ENCODE measurements around the gene HEPH.
"Not testable (repeated sequence)": the region's sequence is repeated elsewhere in the genome, so short reads cannot be mapped to it uniquely, and the experiment has no call there.

Gene HEPH

DNA sequence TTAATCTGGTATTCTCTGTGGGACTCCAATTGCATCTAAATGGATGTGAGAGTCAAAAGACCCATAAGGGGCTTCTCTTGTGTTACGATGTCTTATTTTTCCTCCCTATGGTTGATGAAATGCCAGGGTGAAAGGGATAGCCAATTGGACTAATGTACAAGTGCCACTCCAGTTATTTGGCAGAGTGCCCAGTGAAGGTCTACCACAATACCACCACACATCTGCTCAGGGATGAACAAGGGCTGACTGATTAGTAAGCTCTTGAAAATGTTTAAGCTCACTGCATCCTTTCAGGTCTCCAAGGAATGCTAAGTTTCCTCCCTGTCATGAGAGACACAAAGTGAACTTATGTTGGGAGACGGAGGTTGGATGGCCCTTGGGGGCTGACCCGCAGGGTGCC is 57.8 kb downstream of the HEPH start:
- H3K4me3 ChIP-seq (replicated peaks; ENCODE audit: low read depth, low read length), result no peak overlapping the region
- TF ChIP-seq, protein P1, sequence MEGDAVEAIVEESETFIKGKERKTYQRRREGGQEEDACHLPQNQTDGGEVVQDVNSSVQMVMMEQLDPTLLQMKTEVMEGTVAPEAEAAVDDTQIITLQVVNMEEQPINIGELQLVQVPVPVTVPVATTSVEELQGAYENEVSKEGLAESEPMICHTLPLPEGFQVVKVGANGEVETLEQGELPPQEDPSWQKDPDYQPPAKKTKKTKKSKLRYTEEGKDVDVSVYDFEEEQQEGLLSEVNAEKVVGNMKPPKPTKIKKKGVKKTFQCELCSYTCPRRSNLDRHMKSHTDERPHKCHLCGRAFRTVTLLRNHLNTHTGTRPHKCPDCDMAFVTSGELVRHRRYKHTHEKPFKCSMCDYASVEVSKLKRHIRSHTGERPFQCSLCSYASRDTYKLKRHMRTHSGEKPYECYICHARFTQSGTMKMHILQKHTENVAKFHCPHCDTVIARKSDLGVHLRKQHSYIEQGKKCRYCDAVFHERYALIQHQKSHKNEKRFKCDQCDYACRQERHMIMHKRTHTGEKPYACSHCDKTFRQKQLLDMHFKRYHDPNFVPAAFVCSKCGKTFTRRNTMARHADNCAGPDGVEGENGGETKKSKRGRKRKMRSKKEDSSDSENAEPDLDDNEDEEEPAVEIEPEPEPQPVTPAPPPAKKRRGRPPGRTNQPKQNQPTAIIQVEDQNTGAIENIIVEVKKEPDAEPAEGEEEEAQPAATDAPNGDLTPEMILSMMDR (IDR thresholded peaks at IDR 0.05; ENCODE audit: low read length, missing control alignments), result no peak
- DNase-seq (ENCODE audit: low read depth), result no peak

DNA sequence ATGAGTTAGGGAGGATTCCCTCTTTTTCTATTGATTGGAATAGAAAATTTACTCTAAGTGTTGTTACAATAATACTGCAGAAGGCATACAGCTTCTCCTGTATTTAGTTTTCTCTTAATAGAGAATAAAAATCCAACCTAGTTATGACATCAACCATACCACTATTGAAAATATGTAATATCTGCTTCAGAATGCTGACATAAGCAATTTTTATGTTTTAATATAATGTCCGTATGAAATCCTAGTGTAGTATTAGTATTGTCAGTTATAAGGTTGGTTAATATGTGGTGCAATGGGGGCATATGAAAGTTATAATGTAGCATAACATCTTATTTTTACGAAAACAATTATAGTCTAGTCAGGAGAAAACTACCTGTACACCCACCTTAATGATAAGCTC is 68.2 kb downstream of the HEPH start:
- H3K4me3 ChIP-seq (replicated peaks; ENCODE audit: low read depth, low read length), result no peak overlapping the region
- DNase-seq (ENCODE audit: low read depth), result no peak
- TF ChIP-seq, protein P1 (IDR thresholded peaks at IDR 0.05; ENCODE audit: low read length, missing control alignments), result no peak

- no peak overlapping the region for H3K4me3 ChIP-seq (replicated peaks; ENCODE audit: low read depth, low read length)
- no peak for DNase-seq (ENCODE audit: low read depth)
- TF ChIP-seq, protein P1 (IDR thresholded peaks at IDR 0.05; ENCODE audit: low read length, missing control alignments), result no peak
These were observed 69.2 kb downstream of the HEPH start for GRCh38 chrX:66233209-66233608.

DNA sequence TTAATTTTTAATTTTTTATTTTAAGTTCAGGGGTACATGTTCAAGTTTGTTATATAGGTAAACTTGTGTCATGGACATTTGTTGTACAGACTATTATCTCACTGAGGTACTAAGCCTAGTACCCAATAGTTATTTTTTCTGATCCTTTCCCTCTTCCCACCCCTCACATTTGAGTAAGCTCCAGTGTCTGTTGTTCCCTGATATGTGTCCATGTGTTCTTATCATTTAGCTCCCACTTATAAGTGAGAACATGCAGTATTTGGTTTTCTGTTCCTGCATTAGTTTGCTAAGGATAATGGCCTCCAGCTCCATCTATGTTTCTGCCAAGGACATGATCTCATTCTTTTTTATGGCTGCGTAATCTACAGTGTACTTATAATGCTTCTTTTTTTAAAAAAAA is 69.9 kb downstream of the HEPH start:
- DNase-seq (ENCODE audit: low read depth), result not testable (repeated sequence)

GRCh38 chrX:66255359-66255967 is 91.4 kb downstream of the HEPH start:
- no peak for DNase-seq (ENCODE audit: low read depth)
- no peak overlapping the region for H3K4me3 ChIP-seq (replicated peaks; ENCODE audit: low read depth, low read length)
- TF ChIP-seq, protein P1 (IDR thresholded peaks at IDR 0.05; ENCODE audit: low read length, missing control alignments), result no peak

More for the DNA sequence above, 69.9 kb downstream of the HEPH start:
- H3K4me3 ChIP-seq (replicated peaks; ENCODE audit: low read depth, low read length), result not testable (repeated sequence)

DNA sequence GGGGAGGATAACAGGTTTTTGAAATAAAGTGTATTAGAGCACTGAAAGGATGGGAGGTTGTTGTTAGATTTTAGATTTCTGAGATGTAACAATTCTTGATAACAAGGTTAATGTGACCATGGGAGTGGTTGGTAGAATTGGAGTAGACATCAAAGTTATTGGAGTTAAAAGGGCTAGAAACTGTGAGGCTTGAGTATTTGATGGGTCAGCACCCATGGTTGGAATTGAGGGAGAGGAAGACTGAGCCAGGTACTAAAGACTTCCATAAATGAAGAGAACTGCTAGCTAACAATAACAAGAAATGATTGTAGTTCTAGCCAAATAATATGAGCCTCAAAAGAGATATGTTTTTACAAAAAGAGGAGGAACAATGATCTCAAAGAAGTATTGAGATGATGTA is 98.8 kb downstream of the HEPH start:
- H3K4me3 ChIP-seq (replicated peaks; ENCODE audit: low read depth, low read length), result no peak overlapping the region
- TF ChIP-seq, protein P1 (IDR thresholded peaks at IDR 0.05; ENCODE audit: low read length, missing control alignments), result no peak
- no peak for DNase-seq (ENCODE audit: low read depth)
